Measurements from ENCODE around the gene CYSLTR2. TPM values are rescaled to one million over a fixed set of nuclear protein-coding genes. Genes with fewer than 3 reads are reported as not detected.
A peak's percentile ranks its signal among the peaks of the same experiment; 100 is the strongest.

The CYSLTR2 gene
- total and polyA plus RNA-seq, 10 donors: 0.61 to 8.3 (median 5.3) TPM

DNA sequence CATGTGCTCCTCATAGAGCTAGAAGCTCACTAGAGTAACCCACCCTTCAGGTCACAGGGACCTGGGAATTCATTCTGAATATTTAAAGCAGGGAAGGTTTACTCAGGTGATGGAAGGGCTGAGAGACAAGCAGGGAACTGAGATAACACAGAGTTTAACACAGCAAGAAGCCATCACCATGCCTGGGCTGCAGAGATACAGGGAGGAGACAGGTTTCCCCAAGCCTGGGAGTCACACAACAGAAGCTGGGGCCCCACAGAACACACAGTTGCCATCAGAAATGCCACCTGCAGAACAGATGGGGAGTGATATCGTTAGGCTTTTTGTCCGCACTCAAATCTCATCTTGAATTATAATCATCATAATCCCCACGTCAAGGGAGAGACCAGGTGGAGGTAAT, 7.9 kb upstream of the CYSLTR2 start:
- H3K27ac ChIP-seq: no peak overlapping the region
- no peaks in the 10 kb centered on the region for H3K9me3 ChIP-seq
- intact Hi-C loops (cut with DNase I; ENCODE audit: low total_unique reads): no loop called here
- no peaks in the 10 kb centered on the region for H3K27me3 ChIP-seq (replicated peaks in 1 of 7)
- no peak for TF ChIP-seq CTCF (IDR thresholded peaks at IDR 0.05 in 8 of 11, conservative IDR thresholded peaks at IDR 0.05 in 3 of 11)
- no peak for TF ChIP-seq POLR2A (IDR thresholded peaks at IDR 0.05)
- no peak for TF ChIP-seq POLR2AphosphoS5 (IDR thresholded peaks at IDR 0.05)
- H3K4me3 ChIP-seq: no peak overlapping the region
- H3K4me1 ChIP-seq: peaks cover 0 to 9% (median 0%) of the 10 kb centered on the region in 6 donors
- no peaks in the 10 kb centered on the region for H3K36me3 ChIP-seq
- 88 to 99% (median 93%) methylated on average over 3 of the region's 3 CpGs for WGBS, 5 donors
- DNase-seq: no peak

DNA sequence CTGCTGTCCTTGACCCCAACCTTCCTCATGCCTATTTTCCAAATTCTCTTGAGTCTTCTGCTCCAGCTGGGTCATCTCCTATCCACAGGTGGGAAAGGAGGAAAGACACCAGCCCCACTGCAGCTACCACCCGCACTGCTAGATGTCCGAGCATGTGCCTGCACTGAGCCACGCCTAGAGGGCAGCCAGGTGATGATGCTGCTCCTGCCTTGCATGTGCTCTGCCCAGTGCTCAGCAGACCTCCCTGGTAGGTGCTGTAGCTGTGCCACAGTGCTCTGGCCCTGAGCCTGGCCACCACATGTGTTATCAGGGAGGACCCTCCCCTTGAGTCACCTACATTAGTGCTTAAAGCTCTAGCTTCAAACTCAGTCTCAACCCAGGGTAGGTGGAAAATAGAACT, 6.9 kb upstream of the CYSLTR2 start:
- TF ChIP-seq CTCF (IDR thresholded peaks at IDR 0.05 in 8 of 11, conservative IDR thresholded peaks at IDR 0.05 in 3 of 11) (no peak), POLR2AphosphoS5 (IDR thresholded peaks at IDR 0.05) (no peak), POLR2A (IDR thresholded peaks at IDR 0.05) (no peak)
- no peaks in the 10 kb centered on the region for H3K36me3 ChIP-seq
- no peak for DNase-seq
- no peak overlapping the region for H3K27ac ChIP-seq
- intact Hi-C loops (cut with DNase I; ENCODE audit: low total_unique reads): no loop called here
- H3K4me1 ChIP-seq: peaks cover 0 to 9% (median 0%) of the 10 kb centered on the region in 6 donors
- no peaks in the 10 kb centered on the region for H3K9me3 ChIP-seq
- no peak overlapping the region for H3K4me3 ChIP-seq
- H3K27me3 ChIP-seq (replicated peaks in 1 of 7): no peaks in the 10 kb centered on the region
- WGBS, 5 donors: 90 to 100% (median 97%) methylated on average over 3 of the region's 3 CpGs

DNA sequence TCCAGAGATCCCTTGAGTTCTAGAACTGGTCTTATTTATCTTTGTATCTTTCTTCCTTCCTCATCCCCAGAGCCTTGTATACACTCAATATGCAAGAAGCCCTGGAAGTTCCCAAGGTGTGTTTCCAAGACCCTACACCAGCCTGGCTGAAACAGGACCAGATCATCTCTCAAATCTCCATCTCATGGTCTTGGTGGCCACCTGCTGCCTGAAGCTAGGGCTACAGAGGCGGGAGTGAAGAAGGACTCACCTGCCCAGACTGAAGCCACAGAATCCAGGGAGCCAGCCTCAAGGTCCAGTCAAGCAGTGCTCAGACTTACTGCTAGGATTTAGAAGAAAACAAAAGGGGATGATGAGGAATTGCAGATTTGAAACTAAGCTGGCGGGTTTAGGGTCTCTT, 6.1 kb upstream of the CYSLTR2 start:
- Histone ChIP-seq H3K4me3 (no peak overlapping the region), H3K27me3 (replicated peaks in 1 of 7) (no peaks in the 10 kb centered on the region), H3K4me1 (peaks cover 0 to 12% (median 2%) of the 10 kb centered on the region in 6 donors), H3K36me3 (no peaks in the 10 kb centered on the region), H3K9me3 (no peaks in the 10 kb centered on the region), H3K27ac (no peak overlapping the region)
- 92 to 97% (median 94%) methylated on average over 2 of the region's 2 CpGs for WGBS, 5 donors
- no peak for TF ChIP-seq POLR2A (IDR thresholded peaks at IDR 0.05)
- peak in 1 of 11 experiments; percentile 8 for TF ChIP-seq CTCF (IDR thresholded peaks at IDR 0.05 in 8 of 11, conservative IDR thresholded peaks at IDR 0.05 in 3 of 11)
- TF ChIP-seq POLR2AphosphoS5 (IDR thresholded peaks at IDR 0.05): no peak
- intact Hi-C loops (cut with DNase I; ENCODE audit: low total_unique reads): no loop called here
- no peak for DNase-seq

GRCh38 chr13:48648446-48648845, 5.3 kb upstream of the CYSLTR2 start:
- TF ChIP-seq POLR2A (IDR thresholded peaks at IDR 0.05): no peak
- TF ChIP-seq CTCF (IDR thresholded peaks at IDR 0.05 in 8 of 11, conservative IDR thresholded peaks at IDR 0.05 in 3 of 11): no peak
- TF ChIP-seq POLR2AphosphoS5 (IDR thresholded peaks at IDR 0.05): no peak
- 33 to 55% (median 49%) methylated on average over 2 of the region's 2 CpGs for WGBS, 5 donors
- intact Hi-C loops (cut with DNase I; ENCODE audit: low total_unique reads): no loop called here
- no peaks in the 10 kb centered on the region for H3K27me3 ChIP-seq (replicated peaks in 1 of 7)
- H3K36me3 ChIP-seq: no peaks in the 10 kb centered on the region
- no peak overlapping the region for H3K27ac ChIP-seq
- peaks cover 4 to 20% (median 11%) of the 10 kb centered on the region in 6 donors for H3K4me1 ChIP-seq
- DNase-seq: no peak
- no peaks in the 10 kb centered on the region for H3K9me3 ChIP-seq
- no peak overlapping the region for H3K4me3 ChIP-seq
